Thyroid gland (tissue), 4 donors: ENCODE measurements around the gene CDADC1.

Source experiments
- CTCF ChIP-seq, 6 experiments: fragments of 200-600 bp in 3 of 6; fragments of 450-650 bp in 3 of 6; sonication (generic) in 3 of 6; IDR thresholded peaks; one replicate each; pipeline ENCODE4 v1.5.1; 2016 to 2019; ENCODE audit warnings: antibody characterized with exemption in 6 of 6, mild to moderate bottlenecking in 2 of 6, inconsistent platforms in 1 of 6, moderate library complexity in 1 of 6
- POLR2A ChIP-seq, 2 donors: fragments of 450-650 bp; IDR thresholded peaks; one replicate each; pipeline ENCODE4 v1.6.1; 2017; ENCODE audit warnings: antibody characterized with exemption in 2 of 2, mild to moderate bottlenecking in 2 of 2, moderate library complexity in 1 of 2

GRCh38 chr13:49246850-49247642 lies 679 bp upstream of the CDADC1 start:
- TF ChIP-seq POLR2A (IDR thresholded peaks at IDR 0.05) (no peak), CTCF (IDR thresholded peaks at IDR 0.05) (no peak)
